GM12801 (cell line): ENCODE data around the gene WIPF3.

Experiments used
- TF ChIP-seq, protein P1 (sequence below): IDR thresholded peaks from one replicate; pipeline ENCODE4 v1.5.1; 2011; ENCODE audit warnings: control low read depth; ENCODE audit not compliant: insufficient read length; ENCODE audit errors: extremely low read depth

Gene WIPF3

DNA sequence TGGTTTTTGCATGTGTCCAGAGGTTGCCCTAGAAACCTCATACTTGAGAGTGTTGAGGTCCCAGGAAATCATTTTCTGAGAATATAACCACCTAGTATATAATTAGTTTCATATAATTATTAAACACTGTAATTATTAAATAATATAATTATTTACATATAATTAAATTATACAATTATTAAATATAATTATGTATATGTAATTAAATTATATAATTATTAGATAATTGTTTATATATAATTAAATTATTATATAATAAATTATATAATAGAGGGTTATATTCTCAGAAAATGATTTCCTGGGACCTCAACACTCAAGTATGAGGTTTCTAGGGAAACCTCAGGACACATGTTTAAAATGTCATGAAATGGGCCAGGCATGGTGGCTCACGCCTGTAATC is 155.7 kb downstream of the WIPF3 start:
- TF ChIP-seq, protein P1, sequence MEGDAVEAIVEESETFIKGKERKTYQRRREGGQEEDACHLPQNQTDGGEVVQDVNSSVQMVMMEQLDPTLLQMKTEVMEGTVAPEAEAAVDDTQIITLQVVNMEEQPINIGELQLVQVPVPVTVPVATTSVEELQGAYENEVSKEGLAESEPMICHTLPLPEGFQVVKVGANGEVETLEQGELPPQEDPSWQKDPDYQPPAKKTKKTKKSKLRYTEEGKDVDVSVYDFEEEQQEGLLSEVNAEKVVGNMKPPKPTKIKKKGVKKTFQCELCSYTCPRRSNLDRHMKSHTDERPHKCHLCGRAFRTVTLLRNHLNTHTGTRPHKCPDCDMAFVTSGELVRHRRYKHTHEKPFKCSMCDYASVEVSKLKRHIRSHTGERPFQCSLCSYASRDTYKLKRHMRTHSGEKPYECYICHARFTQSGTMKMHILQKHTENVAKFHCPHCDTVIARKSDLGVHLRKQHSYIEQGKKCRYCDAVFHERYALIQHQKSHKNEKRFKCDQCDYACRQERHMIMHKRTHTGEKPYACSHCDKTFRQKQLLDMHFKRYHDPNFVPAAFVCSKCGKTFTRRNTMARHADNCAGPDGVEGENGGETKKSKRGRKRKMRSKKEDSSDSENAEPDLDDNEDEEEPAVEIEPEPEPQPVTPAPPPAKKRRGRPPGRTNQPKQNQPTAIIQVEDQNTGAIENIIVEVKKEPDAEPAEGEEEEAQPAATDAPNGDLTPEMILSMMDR, result no peak

DNA sequence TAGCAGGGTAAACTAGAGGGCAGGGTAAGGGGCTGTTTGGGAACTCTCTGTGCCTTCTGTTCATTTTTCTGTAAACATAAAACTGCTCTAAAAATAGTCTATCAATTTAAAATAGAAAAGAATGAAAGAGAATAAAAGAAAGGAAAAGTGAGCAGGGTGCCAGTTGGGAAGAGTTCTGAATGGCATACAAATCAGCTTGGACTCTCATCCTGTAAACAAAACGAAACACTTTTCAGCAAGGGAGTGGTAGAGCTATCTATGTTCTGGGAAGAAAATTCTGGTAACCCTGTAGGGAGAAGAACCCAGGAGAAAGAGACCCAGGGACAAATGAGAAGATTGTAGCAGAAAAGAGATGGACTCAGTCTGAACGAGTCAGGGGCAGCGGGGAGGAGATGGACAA is 158.7 kb downstream of the WIPF3 start:
- TF ChIP-seq, protein P1, result no peak
